Measurements from ENCODE around the gene CGB1. TPM values are rescaled to one million over a fixed set of nuclear protein-coding genes. Genes with fewer than 3 reads are reported as not detected.
"Not testable (repeated sequence)": the region's sequence is repeated elsewhere in the genome, so short reads cannot be mapped to it uniquely, and the experiment has no call there.

CGB1 gene
- polyA plus RNA-seq, 3 donors: not detected

GRCh38 chr19:49061445-49061844, 24.8 kb upstream of the CGB1 start:
- no peak for DNase-seq (ENCODE audit: extremely low read depth in 1 of 11, low read depth in 9 of 11, low spot score in 4 of 11)

- no peak for DNase-seq (ENCODE audit: extremely low read depth in 1 of 11, low read depth in 9 of 11, low spot score in 4 of 11)
These were observed 24.3 kb upstream of the CGB1 start for GRCh38 chr19:49061000-49061399.

- DNase-seq (ENCODE audit: extremely low read depth in 1 of 11, low read depth in 9 of 11, low spot score in 4 of 11): no peak
These were observed 22.4 kb upstream of the CGB1 start for GRCh38 chr19:49059053-49059452.

DNA sequence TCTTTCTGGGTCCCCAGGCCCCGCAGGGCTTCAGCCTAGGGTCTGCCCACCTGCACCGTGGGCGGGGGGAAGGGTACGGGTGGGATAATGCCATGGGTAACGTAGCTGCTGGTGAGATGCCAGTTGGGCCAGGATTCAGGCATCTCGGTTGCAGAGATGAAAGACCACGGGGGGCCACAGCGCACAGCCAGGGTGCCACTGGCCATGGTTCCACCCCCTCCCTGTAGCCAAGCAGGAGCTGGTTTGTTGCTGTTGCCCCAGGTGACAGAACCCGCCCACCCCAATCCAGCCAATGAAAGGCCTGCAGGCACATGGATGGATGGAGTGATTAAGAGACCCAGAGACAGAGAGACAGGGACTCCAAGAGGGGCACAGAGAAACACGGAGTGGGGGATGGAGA, 21.9 kb upstream of the CGB1 start:
- DNase-seq (ENCODE audit: extremely low read depth in 1 of 11, low read depth in 9 of 11, low spot score in 4 of 11): no peak

GRCh38 chr19:49057636-49058234, 21.0 kb upstream of the CGB1 start, which contains the start of gene CGB7:
Gene CGB7, minus strand, starts transcription at chr19:49057749. Its CDS starts 2,374 bp downstream, at chr19:49055375.
- peak in 3 of 11 donors; percentile 52 to 62 (median 53) for DNase-seq (ENCODE audit: extremely low read depth in 1 of 11, low read depth in 9 of 11, low spot score in 4 of 11)

DNA sequence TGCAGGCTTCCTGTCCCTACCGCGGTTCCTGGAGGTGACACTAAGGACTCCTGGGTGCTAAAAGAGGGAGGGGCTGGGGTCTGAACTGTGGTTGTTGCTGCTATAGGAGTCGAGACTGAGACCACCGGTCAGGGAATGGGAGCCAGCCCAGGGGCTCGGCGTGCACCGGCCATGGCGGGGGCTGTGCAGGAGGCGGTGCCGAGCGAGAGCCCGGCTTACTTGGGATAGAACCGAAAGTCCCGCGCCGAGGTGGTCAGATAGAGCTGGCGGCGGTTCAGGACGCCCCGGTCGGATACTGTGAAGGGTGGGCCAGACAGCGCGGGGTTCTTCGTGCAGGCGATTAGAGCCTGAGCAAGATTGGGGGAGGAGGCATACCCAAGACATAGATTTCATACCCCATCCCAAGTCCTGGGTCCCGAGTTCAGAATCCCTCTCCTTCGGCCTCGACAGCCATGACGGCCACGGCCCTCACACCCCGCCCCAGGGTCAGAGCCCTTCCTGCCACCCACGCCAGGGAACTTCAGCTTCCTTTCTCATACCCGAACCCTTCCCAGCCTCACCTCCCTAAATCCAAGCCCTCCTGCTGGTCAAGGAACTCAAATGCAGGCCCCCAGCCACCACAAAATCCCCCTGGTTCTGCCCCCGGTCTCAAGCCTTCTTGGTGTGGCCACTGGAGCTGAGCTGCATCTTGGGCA, 20.4 kb upstream of the CGB1 start:
- not testable (repeated sequence) for DNase-seq (ENCODE audit: extremely low read depth in 1 of 11, low read depth in 9 of 11, low spot score in 4 of 11)

- peak in 2 of 11 donors; percentile 42 to 44 for DNase-seq (ENCODE audit: extremely low read depth in 1 of 11, low read depth in 9 of 11, low spot score in 4 of 11)
These were observed 19.6 kb upstream of the CGB1 start for GRCh38 chr19:49056101-49056901.

- DNase-seq (ENCODE audit: extremely low read depth in 1 of 11, low read depth in 9 of 11, low spot score in 4 of 11): not testable (repeated sequence)
These were observed 13.8 kb upstream of the CGB1 start for GRCh38 chr19:49050376-49051033.

DNA sequence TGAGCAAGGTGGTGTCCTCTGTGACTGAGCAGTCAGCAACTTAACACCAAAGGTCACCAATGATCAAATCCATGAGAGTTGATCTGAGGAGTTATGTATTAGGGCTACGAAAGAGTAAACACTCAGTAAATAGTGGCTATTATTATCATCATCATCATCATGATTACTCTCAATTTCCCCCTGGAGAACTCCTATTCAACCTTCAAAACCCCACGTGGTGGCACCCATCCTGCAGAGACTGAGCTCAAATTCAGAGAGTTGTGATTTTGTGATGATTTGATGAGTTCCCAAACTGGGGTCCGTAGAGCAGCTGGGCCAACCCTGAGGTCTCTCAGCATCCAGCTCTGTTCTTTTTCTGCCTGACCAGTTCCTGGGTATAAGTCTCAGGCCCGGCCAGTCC, 13.1 kb upstream of the CGB1 start:
- not testable (repeated sequence) for DNase-seq (ENCODE audit: extremely low read depth in 1 of 11, low read depth in 9 of 11, low spot score in 4 of 11)

GRCh38 chr19:49049011-49049410, 12.3 kb upstream of the CGB1 start, which contains the start of gene CGB8:
Gene CGB8, minus strand, starts transcription at chr19:49049111. Its CDS starts 372 bp downstream, at chr19:49048739.
- not testable (repeated sequence) for DNase-seq (ENCODE audit: extremely low read depth in 1 of 11, low read depth in 9 of 11, low spot score in 4 of 11)

GRCh38 chr19:49043548-49043947, 6.9 kb upstream of the CGB1 start, which contains the start of gene CGB5:
Gene CGB5, plus strand, starts transcription at chr19:49043848. Its CDS starts 362 bp downstream, at chr19:49044210.
- DNase-seq (ENCODE audit: extremely low read depth in 1 of 11, low read depth in 9 of 11, low spot score in 4 of 11): not testable (repeated sequence)

DNA sequence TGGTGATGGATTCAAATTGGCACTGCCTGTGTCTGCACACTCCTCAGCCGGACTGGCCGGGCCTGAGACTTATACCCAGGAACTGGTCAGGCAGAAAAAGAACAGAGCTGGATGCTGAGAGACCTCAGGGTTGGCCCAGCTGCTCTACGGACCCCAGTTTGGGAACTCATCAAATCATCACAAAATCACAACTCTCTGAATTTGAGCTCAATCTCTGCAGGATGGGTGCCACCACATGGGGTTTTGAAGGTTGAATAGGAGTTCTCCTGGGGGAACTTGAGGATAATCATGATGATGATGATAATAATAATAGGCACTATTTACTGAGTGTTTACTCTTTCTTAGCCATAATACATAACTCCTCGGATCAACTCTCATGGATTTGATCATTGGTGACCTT, 6.0 kb upstream of the CGB1 start:
- DNase-seq (ENCODE audit: extremely low read depth in 1 of 11, low read depth in 9 of 11, low spot score in 4 of 11): not testable (repeated sequence)

- no peak for DNase-seq (ENCODE audit: extremely low read depth in 1 of 11, low read depth in 9 of 11, low spot score in 4 of 11)
These were observed 5.5 kb upstream of the CGB1 start for GRCh38 chr19:49042177-49042576.

- not testable (repeated sequence) for DNase-seq (ENCODE audit: extremely low read depth in 1 of 11, low read depth in 9 of 11, low spot score in 4 of 11)
These were observed 3.0 kb upstream of the CGB1 start for GRCh38 chr19:49039736-49040135.

DNA sequence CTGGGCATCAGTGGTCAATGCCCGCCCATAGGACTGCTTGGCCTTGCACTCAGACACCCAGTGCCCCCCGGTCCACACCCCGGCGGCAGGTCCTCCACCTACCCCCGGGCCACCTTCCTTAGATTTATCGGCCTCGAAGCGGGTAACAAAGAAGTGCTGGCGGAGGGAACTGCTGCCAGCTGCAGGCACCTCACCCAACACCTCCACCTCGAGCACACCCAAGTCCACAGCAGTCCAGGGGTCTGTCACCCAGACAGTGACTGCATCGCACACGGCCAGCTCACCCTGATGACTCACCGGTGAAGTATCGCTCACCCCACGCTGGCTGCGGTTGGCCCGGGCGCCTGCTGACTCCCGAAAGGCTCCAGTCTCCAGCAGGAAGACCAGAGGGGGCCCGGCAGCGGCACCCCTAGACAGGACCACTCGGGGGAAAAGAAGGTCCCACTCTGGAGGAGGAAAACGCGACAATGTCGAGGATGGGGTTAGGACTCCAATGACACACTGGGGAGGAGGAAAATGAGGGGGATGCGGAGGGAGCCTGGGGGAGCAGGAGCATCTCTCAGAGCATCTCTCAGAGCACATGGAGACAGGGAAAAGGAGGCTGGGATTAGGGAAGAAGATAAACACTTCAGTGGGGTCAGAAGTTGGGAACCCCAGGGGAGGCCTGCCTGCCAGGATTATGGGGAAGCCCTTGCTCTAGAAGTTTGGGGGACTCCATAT, 2.0 kb upstream of the CGB1 start:
- not testable (repeated sequence) for DNase-seq (ENCODE audit: extremely low read depth in 1 of 11, low read depth in 9 of 11, low spot score in 4 of 11)

DNA sequence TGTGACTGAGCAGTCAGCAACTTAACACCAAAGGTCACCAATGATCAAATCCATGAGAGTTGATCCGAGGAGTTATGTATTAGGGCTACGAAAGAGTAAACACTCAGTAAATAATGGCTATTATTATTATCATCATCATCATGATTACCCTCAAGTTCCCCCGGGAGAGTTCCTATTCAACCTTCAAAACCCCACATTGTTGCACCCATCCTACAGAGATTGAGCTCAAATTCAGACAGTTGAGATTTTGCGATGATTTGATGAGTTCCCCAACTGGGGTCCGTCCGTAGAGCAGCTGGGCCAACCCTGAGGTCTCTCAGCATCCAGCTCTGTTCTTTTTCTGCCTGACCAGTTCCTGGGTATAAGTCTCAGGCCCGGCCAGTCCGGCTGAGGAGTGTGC, 1.4 kb upstream of the CGB1 start:
- not testable (repeated sequence) for DNase-seq (ENCODE audit: extremely low read depth in 1 of 11, low read depth in 9 of 11, low spot score in 4 of 11)

GRCh38 chr19:49031642-49032301, 4.9 kb downstream of the CGB1 start, which contains the start of gene CGB2:
Gene CGB2, plus strand, starts transcription at chr19:49031890. Its CDS starts 206 bp downstream, at chr19:49032096.
- not testable (repeated sequence) for DNase-seq (ENCODE audit: extremely low read depth in 1 of 11, low read depth in 9 of 11, low spot score in 4 of 11)

DNA sequence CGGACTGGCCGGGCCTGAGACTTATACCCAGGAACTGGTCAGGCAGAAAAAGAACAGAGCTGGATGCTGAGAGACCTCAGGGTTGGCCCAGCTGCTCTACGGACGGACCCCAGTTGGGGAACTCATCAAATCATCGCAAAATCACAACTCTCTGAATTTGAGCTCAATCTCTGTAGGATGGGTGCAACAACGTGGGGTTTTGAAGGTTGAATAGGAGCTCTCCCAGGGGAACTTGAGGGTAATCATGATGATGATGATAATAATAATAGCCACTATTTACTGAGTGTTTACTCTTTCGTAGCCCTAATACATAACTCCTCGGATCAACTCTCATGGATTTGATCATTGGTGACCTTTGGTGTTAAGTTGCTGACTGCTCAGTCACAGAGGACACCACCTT, 6.4 kb downstream of the CGB1 start:
- not testable (repeated sequence) for DNase-seq (ENCODE audit: extremely low read depth in 1 of 11, low read depth in 9 of 11, low spot score in 4 of 11)

Data from renal cortex interstitium (tissue), 11 donors.